ENCODE measurements around the gene ATP13A2. TPM values are rescaled to one million over a fixed set of nuclear protein-coding genes. Genes with fewer than 3 reads are reported as not detected.

ATP13A2 gene
- 22.8 to 29.7 TPM (median 28.4 TPM) in 5 replicates for total RNA-seq (2022; extraction: Qiagen RNA extraction; ENCODE audit: low read depth)

GRCh38 chr1:17011439-17012307 lies at the start of gene ATP13A2:
Gene ATP13A2 (minus strand): TSS chr1:17011928. CDS start chr1:17011738, 190 bp downstream.

GRCh38 chr1:17053685-17054410 lies 42.1 kb upstream of the ATP13A2 start, which contains the start of gene SDHB:
Gene SDHB (minus strand): TSS chr1:17054032. CDS start chr1:17054019, 13 bp downstream.

GRCh38 chr1:16980473-16981268 lies 31.1 kb downstream of the ATP13A2 start, which contains the start of gene MFAP2:
Gene MFAP2 (minus strand): TSS chr1:16980620. CDS start chr1:16978273, 2,347 bp downstream.

Other genes with a start within 250 kb of the ATP13A2 start
- 36.3 TPM in 1 of 5 replicates, not detected in the others for gene RNU1-2, start 115.9 kb downstream of the ATP13A2 start, total RNA-seq (2022; extraction: Qiagen RNA extraction; ENCODE audit: low read depth)
- 7.4 to 8.4 TPM (median 7.7 TPM) in 5 replicates for gene CROCC, start 90.0 kb downstream of the ATP13A2 start, total RNA-seq (2022; extraction: Qiagen RNA extraction; ENCODE audit: low read depth)
- 0.41 to 0.92 TPM (median 0.60 TPM) in 5 replicates for gene MFAP2, start 31.3 kb downstream of the ATP13A2 start, total RNA-seq (2022; extraction: Qiagen RNA extraction; ENCODE audit: low read depth)
- 95.9 to 111 TPM (median 108 TPM) in 5 replicates for gene SDHB, start 42.1 kb upstream of the ATP13A2 start, total RNA-seq (2022; extraction: Qiagen RNA extraction; ENCODE audit: low read depth)
- gene PADI2, start 107.5 kb upstream of the ATP13A2 start, total RNA-seq (2022; extraction: Qiagen RNA extraction; ENCODE audit: low read depth): 0.87 to 1.5 TPM (median 1.00 TPM) in 5 replicates
- 1.2 to 2.4 TPM (median 1.4 TPM) in 5 replicates for gene PADI1, start 193.2 kb upstream of the ATP13A2 start, total RNA-seq (2022; extraction: Qiagen RNA extraction; ENCODE audit: low read depth)
- gene PADI3, start 237.2 kb upstream of the ATP13A2 start, total RNA-seq (2022; extraction: Qiagen RNA extraction; ENCODE audit: low read depth): 0.96 to 1.3 TPM (median 1.2 TPM) in 5 replicates

Data from A549 treated with GW870086 at 1 μM for 4 hours (cell line).